ENCODE results near the gene DCXR. TPM values are rescaled to one million over a fixed set of nuclear protein-coding genes. Genes with fewer than 3 reads are reported as not detected.
A peak's percentile ranks its signal among the peaks of the same experiment; 100 is the strongest.

Gene DCXR
- total and polyA plus RNA-seq, 2 of the 13 experiments (the other 11 are each of a cell fraction or from before 2014, with no cell fraction given), result 287 to 311 TPM

- TF ChIP-seq GABPB1 (CRISPR knock-in tag; IDR thresholded peaks at IDR 0.05) (peak; percentile 62), ZNF329 (CRISPR knock-in tag; IDR thresholded peaks at IDR 0.05; ENCODE audit: low read depth) (0 out of 2 replicates have a peak, but pooled peaks have one; percentile 51), PHF8 (CRISPR knock-in tag; IDR thresholded peaks at IDR 0.05) (peak; percentile 82), MAFK (conservative IDR thresholded peaks at IDR 0.05 in 1 of 2, IDR thresholded peaks at IDR 0.05 in 1 of 2; ENCODE audit: low read length in 2 of 2) (no peak), MATR3 (CRISPR knock-in tag; IDR thresholded peaks at IDR 0.05) (no peak), CREM (IDR thresholded peaks at IDR 0.05) (no peak), CREM (CRISPR knock-in tag; IDR thresholded peaks at IDR 0.05) (0 out of 2 replicates have a peak, but pooled peaks have one; percentile 9), ZNF318 (CRISPR knock-in tag; IDR thresholded peaks at IDR 0.05) (no peak), ZNF569 (CRISPR knock-in tag; IDR thresholded peaks at IDR 0.05; ENCODE audit: borderline replicate concordance) (no peak), CENPBD1 (CRISPR knock-in tag; IDR thresholded peaks at IDR 0.05; ENCODE audit: borderline replicate concordance, low read depth) (no peak), IRF1 (CRISPR knock-in tag; IDR thresholded peaks at IDR 0.05; ENCODE audit: low read depth) (0 out of 2 replicates have a peak, but pooled peaks have one; percentile 16), AKAP8 (CRISPR knock-in tag; IDR thresholded peaks at IDR 0.05) (peak; percentile 11), ZNF234 (CRISPR knock-in tag; conservative IDR thresholded peaks at IDR 0.05) (no peak; the same call in 1 of the 2 replicates), HOXA7 (CRISPR knock-in tag; IDR thresholded peaks at IDR 0.05) (no peak), PAXIP1 (CRISPR knock-in tag; conservative IDR thresholded peaks at IDR 0.05) (no peak), ZNF484 (CRISPR knock-in tag; IDR thresholded peaks at IDR 0.05; ENCODE audit: borderline replicate concordance, low read depth) (no peak; the same call in 1 of the 2 replicates)
Observed at GRCh38 chr17:81995463-81996231, 41.9 kb downstream of the DCXR start (continued).
